Neutrophil (primary cell): Measurements from ENCODE around the gene MFAP2.

ENCODE experiments used
- H3K27ac ChIP-seq: fragments of 200-600 bp; sonication (generic); 2 replicates; pipeline ENCODE4 v1.5.1; 2016; ENCODE audit warnings: mild to moderate bottlenecking, moderate library complexity
- H3K27me3 ChIP-seq: fragments of 200-600 bp; sonication (generic); 2 replicates; pipeline ENCODE4 v1.6.0; 2016; ENCODE audit warnings: mild to moderate bottlenecking
- H3K36me3 ChIP-seq: fragments of 200-600 bp; sonication (generic); 2 replicates; pipeline ENCODE4 v1.5.1; 2017
- H3K4me1 ChIP-seq, 2 experiments: fragments of 200-600 bp in 1 of 2; sonication (generic) in 1 of 2; 1 replicate in 1 of 2; 2 replicates in 1 of 2; pipeline versions ENCODE4 v1.5.1 to v1.6.1; 2013 to 2016; ENCODE audit warnings: low read depth in 1 of 2, low read length in 1 of 2, mild to moderate bottlenecking in 1 of 2, moderate library complexity in 1 of 2; ENCODE audit not compliant: control insufficient read depth in 1 of 2, insufficient read depth in 1 of 2
- H3K4me3 ChIP-seq, 2 experiments: fragments of 200-600 bp in 1 of 2; sonication (generic) in 1 of 2; 1 replicate in 1 of 2; 2 replicates in 1 of 2; pipeline ENCODE4 v1.5.1; 2013 to 2016; ENCODE audit warnings: low read depth in 1 of 2, low read length in 1 of 2, mild to moderate bottlenecking in 1 of 2, moderate library complexity in 1 of 2
- H3K9me3 ChIP-seq: fragments of 200-600 bp; sonication (generic); 2 replicates; pipeline ENCODE4 v1.5.1; 2016
- CTCF ChIP-seq: fragments of 200-600 bp; sonication (generic); IDR thresholded peaks from 2 replicates; pipeline ENCODE4 v1.5.1; 2016; ENCODE audit warnings: antibody characterized with exemption

Gene MFAP2

GRCh38 chr1:16975838-16976237, 4.6 kb downstream of the MFAP2 start:
- Histone ChIP-seq H3K9me3 (no peaks in the 10 kb centered on the region), H3K27ac (no peak overlapping the region), H3K4me3 (no peak overlapping the region), H3K27me3 (peaks cover 32% of the 10 kb centered on the region), H3K36me3 (no peaks in the 10 kb centered on the region), H3K4me1 (peaks cover 0 to 3% of the 10 kb centered on the region in 2 experiments)
- no peak for TF ChIP-seq CTCF

- peaks cover 26% of the 10 kb centered on the region for H3K27me3 ChIP-seq
- no peak overlapping the region for H3K27ac ChIP-seq
- no peak overlapping the region for H3K4me3 ChIP-seq
- H3K36me3 ChIP-seq: no peaks in the 10 kb centered on the region
- peaks cover 0 to 3% of the 10 kb centered on the region in 2 experiments for H3K4me1 ChIP-seq
- no peak for TF ChIP-seq CTCF
- no peaks in the 10 kb centered on the region for H3K9me3 ChIP-seq
Observed at GRCh38 chr1:16975211-16975610, 5.2 kb downstream of the MFAP2 start.

GRCh38 chr1:16973215-16973614, 7.2 kb downstream of the MFAP2 start:
- Histone ChIP-seq H3K27me3 (peaks cover 6% of the 10 kb centered on the region), H3K4me3 (no peak overlapping the region), H3K36me3 (no peaks in the 10 kb centered on the region), H3K4me1 (no peaks in the 10 kb centered on the region), H3K27ac (no peak overlapping the region), H3K9me3 (no peaks in the 10 kb centered on the region)
- no peak for TF ChIP-seq CTCF

- Histone ChIP-seq H3K27ac (no peak overlapping the region), H3K36me3 (no peaks in the 10 kb centered on the region), H3K4me3 (no peak overlapping the region), H3K4me1 (no peaks in the 10 kb centered on the region), H3K9me3 (no peaks in the 10 kb centered on the region), H3K27me3 (no peaks in the 10 kb centered on the region)
- no peak for TF ChIP-seq CTCF
Observed at GRCh38 chr1:16972189-16972895, 8.1 kb downstream of the MFAP2 start.

- TF ChIP-seq CTCF: no peak
- Histone ChIP-seq H3K9me3 (no peaks in the 10 kb centered on the region), H3K27me3 (no peaks in the 10 kb centered on the region), H3K36me3 (no peaks in the 10 kb centered on the region), H3K27ac (no peak overlapping the region), H3K4me1 (no peaks in the 10 kb centered on the region), H3K4me3 (no peak overlapping the region)
Observed at GRCh38 chr1:16971341-16972188, 8.9 kb downstream of the MFAP2 start.
